ENCODE measurements around the gene SRMS. TPM values are rescaled to one million over a fixed set of nuclear protein-coding genes. Genes with fewer than 3 reads are reported as not detected.
A peak's percentile ranks its signal among the peaks of the same experiment; 100 is the strongest.

Gene SRMS
- polyA plus RNA-seq, 1 experiment: not detected

DNA sequence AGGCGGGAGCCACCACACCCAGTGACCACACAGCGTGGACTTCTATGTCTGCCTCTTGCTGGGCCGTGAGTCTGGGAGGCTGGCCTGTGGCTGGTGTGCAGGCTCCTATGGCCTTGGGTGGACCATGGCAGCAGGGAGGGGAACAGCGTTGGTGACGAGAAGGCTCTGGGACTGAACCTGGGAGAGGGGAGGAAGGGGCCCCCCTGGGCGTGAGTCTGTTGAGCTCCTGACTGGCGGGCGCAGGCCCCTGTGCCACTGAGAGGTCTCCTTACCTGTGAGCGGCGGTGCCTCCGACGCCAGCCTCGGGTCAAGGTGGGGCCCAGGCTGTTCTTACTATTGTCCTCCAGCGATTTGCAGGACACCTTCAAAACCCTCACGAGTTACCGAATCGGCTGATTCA is 39.2 kb upstream of the SRMS start:
- ChIA-PET POLR2A (no interaction called here), CTCF (no interaction called here)
- TF ChIP-seq, protein P1, sequence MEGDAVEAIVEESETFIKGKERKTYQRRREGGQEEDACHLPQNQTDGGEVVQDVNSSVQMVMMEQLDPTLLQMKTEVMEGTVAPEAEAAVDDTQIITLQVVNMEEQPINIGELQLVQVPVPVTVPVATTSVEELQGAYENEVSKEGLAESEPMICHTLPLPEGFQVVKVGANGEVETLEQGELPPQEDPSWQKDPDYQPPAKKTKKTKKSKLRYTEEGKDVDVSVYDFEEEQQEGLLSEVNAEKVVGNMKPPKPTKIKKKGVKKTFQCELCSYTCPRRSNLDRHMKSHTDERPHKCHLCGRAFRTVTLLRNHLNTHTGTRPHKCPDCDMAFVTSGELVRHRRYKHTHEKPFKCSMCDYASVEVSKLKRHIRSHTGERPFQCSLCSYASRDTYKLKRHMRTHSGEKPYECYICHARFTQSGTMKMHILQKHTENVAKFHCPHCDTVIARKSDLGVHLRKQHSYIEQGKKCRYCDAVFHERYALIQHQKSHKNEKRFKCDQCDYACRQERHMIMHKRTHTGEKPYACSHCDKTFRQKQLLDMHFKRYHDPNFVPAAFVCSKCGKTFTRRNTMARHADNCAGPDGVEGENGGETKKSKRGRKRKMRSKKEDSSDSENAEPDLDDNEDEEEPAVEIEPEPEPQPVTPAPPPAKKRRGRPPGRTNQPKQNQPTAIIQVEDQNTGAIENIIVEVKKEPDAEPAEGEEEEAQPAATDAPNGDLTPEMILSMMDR (IDR thresholded peaks at IDR 0.05; ENCODE audit: low read depth, low read length): no peak
- H3K9me3 ChIP-seq (ENCODE audit: control insufficient read depth, insufficient read depth, low read length): no peaks in the 10 kb centered on the region; the same call in 1 of the 2 replicates
- H3K4me3 ChIP-seq (ENCODE audit: low read depth, low read length): no peak overlapping the region
- no peak for DNase-seq (ENCODE audit: low read depth, low spot score)
- H3K27ac ChIP-seq (ENCODE audit: low read depth, low read length): no peak overlapping the region
- H3K27me3 ChIP-seq (ENCODE audit: control insufficient read depth, insufficient read depth, low read length): no peaks in the 10 kb centered on the region

DNA sequence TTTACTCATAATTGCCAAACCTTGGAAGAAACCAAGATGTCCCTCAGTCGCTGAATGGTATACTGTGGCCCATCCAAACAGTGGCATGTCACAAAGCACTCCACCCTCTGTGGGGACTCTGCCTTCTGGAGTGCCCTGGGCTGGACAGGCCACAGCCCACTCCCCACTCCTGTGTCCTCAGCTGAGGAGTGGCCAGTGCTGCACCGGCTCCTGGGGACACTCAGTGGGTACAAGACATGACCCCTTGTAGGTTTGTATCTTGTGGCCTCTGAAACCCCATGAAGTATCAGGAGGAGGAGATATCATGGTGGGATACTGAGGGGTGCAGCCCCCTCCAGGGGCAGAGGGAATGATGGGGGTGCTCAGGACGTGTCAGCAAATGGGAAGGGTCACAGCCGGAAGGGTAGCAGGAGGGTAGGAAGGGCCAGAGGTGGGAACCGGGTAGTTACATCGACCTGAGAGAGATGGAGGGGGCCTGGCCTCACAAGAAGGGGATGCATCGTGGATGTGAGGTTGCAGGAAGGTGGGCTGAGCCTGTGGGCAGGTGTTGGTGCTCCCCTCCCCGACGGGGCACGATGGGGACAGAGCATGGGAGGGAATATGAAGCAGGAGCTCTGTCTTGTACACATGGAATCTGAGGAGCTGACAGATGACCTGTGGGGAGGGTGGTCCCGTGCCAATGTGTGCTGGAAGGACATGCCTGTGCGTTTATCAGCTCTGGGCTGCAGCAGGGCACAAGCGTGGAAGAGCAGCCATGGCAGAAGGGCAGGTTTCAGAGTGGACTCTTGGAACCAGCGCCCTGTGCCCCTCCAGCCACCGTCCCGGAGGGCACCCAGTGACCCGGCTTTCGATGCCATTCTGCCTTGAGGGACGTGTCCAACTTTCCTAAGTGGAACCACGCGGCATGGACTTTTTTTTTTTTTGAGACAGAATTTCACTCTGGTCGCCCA is 38.3 kb upstream of the SRMS start:
- no peak for DNase-seq (ENCODE audit: low read depth, low spot score)
- Histone ChIP-seq H3K27ac (ENCODE audit: low read depth, low read length) (no peak overlapping the region), H3K27me3 (ENCODE audit: control insufficient read depth, insufficient read depth, low read length) (no peaks in the 10 kb centered on the region), H3K9me3 (ENCODE audit: control insufficient read depth, insufficient read depth, low read length) (no peaks in the 10 kb centered on the region; the same call in 1 of the 2 replicates), H3K4me3 (ENCODE audit: low read depth, low read length) (no peak overlapping the region)
- TF ChIP-seq, protein P1 (IDR thresholded peaks at IDR 0.05; ENCODE audit: low read depth, low read length): no peak
- ChIA-PET CTCF (no interaction called here), POLR2A (no interaction called here)

GRCh38 chr20:63582382-63583063 is 35.0 kb upstream of the SRMS start:
- H3K9me3 ChIP-seq (ENCODE audit: control insufficient read depth, insufficient read depth, low read length): no peaks in the 10 kb centered on the region; the same call in 1 of the 2 replicates
- POLR2A ChIA-PET: interaction anchor here (0.6 to 1.3 kb wide), 4 partner anchors 9 to 455 kb away, joined by 3 to 5 read pairs (median 4); partner anchors contain the start of genes GMEB2 and HELZ2
- H3K27me3 ChIP-seq (ENCODE audit: control insufficient read depth, insufficient read depth, low read length): no peaks in the 10 kb centered on the region
- H3K27ac ChIP-seq (ENCODE audit: low read depth, low read length): peak overlapping the region; percentile 57
- H3K4me3 ChIP-seq (ENCODE audit: low read depth, low read length): no peak overlapping the region
- DNase-seq (ENCODE audit: low read depth, low spot score): no peak
- TF ChIP-seq, protein P1 (IDR thresholded peaks at IDR 0.05; ENCODE audit: low read depth, low read length): no peak
- CTCF ChIA-PET: no interaction called here

- POLR2A ChIA-PET: no interaction called here
These were observed 33.4 kb upstream of the SRMS start for GRCh38 chr20:63580796-63581461.

More at GRCh38 chr20:63580796-63581461, 33.4 kb upstream of the SRMS start:
- no peak for DNase-seq (ENCODE audit: low read depth, low spot score)
- Histone ChIP-seq H3K27me3 (ENCODE audit: control insufficient read depth, insufficient read depth, low read length) (no peaks in the 10 kb centered on the region), H3K4me3 (ENCODE audit: low read depth, low read length) (no peak overlapping the region), H3K27ac (ENCODE audit: low read depth, low read length) (no peak overlapping the region), H3K9me3 (ENCODE audit: control insufficient read depth, insufficient read depth, low read length) (no peaks in the 10 kb centered on the region; the same call in 1 of the 2 replicates)
- CTCF ChIA-PET: interaction anchor here (1.0 kb wide), 1 partner anchor 84 kb away, joined by 3 read pairs; no protein-coding TSS in a partner anchor
- TF ChIP-seq, protein P1 (IDR thresholded peaks at IDR 0.05; ENCODE audit: low read depth, low read length): peak; percentile 57

Measured in AG04450 (cell line).